OCI-LY7 (cell line): ENCODE results near the gene CFAP99. TPM values are rescaled to one million over a fixed set of nuclear protein-coding genes. Genes with fewer than 3 reads are reported as not detected.

Experiments
- BruUV-seq: library from RNA; stranded (reverse); fragments of 400-500 nt; replicated peaks from 2 replicates; lab custom pipeline; 2021; lab: Mats Ljungman, UMichigan
- CTCF ChIA-PET: fragments of 300-600 bp; sonication (Branson Sonifier 250); formaldehyde crosslinking; loops from one replicate; lab custom pipeline; 2022; ENCODE audit warnings: antibody characterized with exemption; ENCODE audit not compliant: unreplicated experiment; lab: Charles Lee
- POLR2A ChIA-PET: fragments of 300-600 bp; sonication (Branson Sonifier 250); formaldehyde crosslinking; loops from one replicate; lab custom pipeline; 2022; ENCODE audit warnings: antibody characterized with exemption; lab: Charles Lee
- DNase-seq: peaks from one replicate; pipeline ENCODE4 v3.0.0-alpha.2; 2015; ENCODE audit warnings: low spot score
- H2AFZ ChIP-seq: fragments of 200-600 bp; sonication (generic), shearing (Covaris generic); 2 replicates; pipeline ENCODE4 v1.6.1; 2014; ENCODE audit warnings: mild to moderate bottlenecking, antibody characterized with exemption, low read length, moderate library complexity
- H3K27ac ChIP-seq: fragments of 200-600 bp; sonication (generic); 2 replicates; pipeline ENCODE4 v1.5.1; 2014; ENCODE audit warnings: mixed run types, low read depth, mild to moderate bottlenecking, moderate library complexity, low read length, inconsistent platforms; ENCODE audit not compliant: poor library complexity, severe bottlenecking
- H3K36me3 ChIP-seq: fragments of 200-600 bp; sonication (generic); 2 replicates; pipeline ENCODE4 v1.6.1; 2014; ENCODE audit warnings: mild to moderate bottlenecking, antibody characterized with exemption, low read length, moderate library complexity, mixed read lengths; ENCODE audit not compliant: insufficient read depth
- H3K4me1 ChIP-seq: fragments of 200-600 bp; sonication (generic); 2 replicates; pipeline ENCODE4 v1.5.1; 2014; ENCODE audit warnings: mild to moderate bottlenecking, low read length; ENCODE audit not compliant: insufficient read depth, poor library complexity, severe bottlenecking
- H3K4me2 ChIP-seq: fragments of 200-600 bp; sonication (generic); 2 replicates; pipeline ENCODE4 v1.6.1; 2014; ENCODE audit warnings: mild to moderate bottlenecking, low read length
- H3K4me3 ChIP-seq: fragments of 200-600 bp; sonication (generic); 2 replicates; pipeline ENCODE4 v1.5.1; 2014; ENCODE audit warnings: mild to moderate bottlenecking, low read depth, low read length; ENCODE audit not compliant: poor library complexity, severe bottlenecking
- H3K79me2 ChIP-seq: fragments of 200-600 bp; sonication (generic); 2 replicates; pipeline ENCODE4 v1.6.1; 2016; ENCODE audit warnings: low read depth, mild to moderate bottlenecking, low read length, moderate library complexity, mixed read lengths; ENCODE audit not compliant: insufficient read depth
- H3K9me2 ChIP-seq: fragments of 200-600 bp; sonication (generic); 2 replicates; pipeline ENCODE4 v1.6.1; 2016; ENCODE audit warnings: mild to moderate bottlenecking, low read length, mixed read lengths; ENCODE audit not compliant: insufficient read depth
- H3K9me3 ChIP-seq: fragments of 200-600 bp; sonication (generic); 2 replicates; pipeline ENCODE4 v1.6.1; 2014; ENCODE audit warnings: mild to moderate bottlenecking, mixed run types, low read length, mixed read lengths
- H4K20me1 ChIP-seq: fragments of 200-600 bp; sonication (generic); 2 replicates; pipeline ENCODE4 v1.6.1; 2014; ENCODE audit warnings: mild to moderate bottlenecking, antibody characterized with exemption, low read length, moderate library complexity, mixed read lengths; ENCODE audit not compliant: insufficient read depth
- CTCF ChIP-seq: fragments of 200-600 bp; sonication (generic); conservative IDR thresholded peaks from 2 replicates; pipeline ENCODE4 v1.5.1; 2014; ENCODE audit warnings: mild to moderate bottlenecking, antibody characterized with exemption, low read length, moderate library complexity, mixed read lengths
- EZH2phosphoT487 ChIP-seq: fragments of 200-600 bp; sonication (generic); IDR thresholded peaks from 2 replicates; pipeline ENCODE4 v1.6.1; 2018; ENCODE audit warnings: low read depth, borderline replicate concordance, mild to moderate bottlenecking, mixed run types, antibody characterized with exemption, low read length, moderate library complexity, mixed read lengths
- intact Hi-C: fragments of 100-400 bp; cut with micrococcal nuclease; formaldehyde crosslinking; loops from one replicate; pipeline ENCODE4 v1.10.0; 2022; ENCODE audit not compliant: unreplicated experiment
- total RNA-seq, 2 experiments: library from RNA; depleted of rRNA in 1 of 2; stranded (reverse); fragments of >200 nt in 1 of 2; shearing (Covaris generic) in 1 of 2; gene quantifications; 2 replicates each; pipeline ENCODE4 v1.2.3, GENCODE V29; 2014 to 2022

CFAP99 gene
- total RNA-seq, 2 experiments from 2014 or later = not detected

GRCh38 chr4:2441393-2442174 lies 22.8 kb downstream of the CFAP99 start:
- no peak overlapping the region for H3K27ac ChIP-seq
- intact Hi-C loops = loop anchor here (1.0 kb wide), 2 partner anchors 94 to 221 kb away; no protein-coding TSS in a partner anchor
- no peaks in the 10 kb centered on the region for H3K9me2 ChIP-seq
- no peaks in the 10 kb centered on the region for H4K20me1 ChIP-seq
- peak overlapping the region; percentile 92; the same call in 1 of the 2 replicates for H2AFZ ChIP-seq
- DNase-seq = peak; percentile 90
- H3K4me3 ChIP-seq = no peak overlapping the region
- BruUV-seq = no TSS peak
- peaks cover 8% of the 10 kb centered on the region for H3K4me1 ChIP-seq
- TF ChIP-seq CTCF = peak; percentile 99
- TF ChIP-seq EZH2phosphoT487 = no peak
- peak overlapping the region; percentile 28; the same call in 1 of the 2 replicates for H3K4me2 ChIP-seq
- H3K79me2 ChIP-seq = no peaks in the 10 kb centered on the region
- ChIA-PET POLR2A (no interaction called here), CTCF (interaction anchor here (0.5 to 1.1 kb wide), 5 partner anchors 19 to 670 kb away, joined by 3 to 10 read pairs (median 5); no protein-coding TSS in a partner anchor)
- no peaks in the 10 kb centered on the region for H3K36me3 ChIP-seq
- H3K9me3 ChIP-seq = no peaks in the 10 kb centered on the region

- Histone ChIP-seq H3K9me2 (no peaks in the 10 kb centered on the region), H3K79me2 (no peaks in the 10 kb centered on the region), H3K36me3 (no peaks in the 10 kb centered on the region), H3K9me3 (no peaks in the 10 kb centered on the region), H4K20me1 (no peaks in the 10 kb centered on the region), H3K27ac (no peak overlapping the region), H2AFZ (peak overlapping the region; percentile 92; the same call in 1 of the 2 replicates), H3K4me1 (peaks cover 8% of the 10 kb centered on the region), H3K4me3 (no peak overlapping the region), H3K4me2 (peak overlapping the region; percentile 28; the same call in 1 of the 2 replicates)
- no TSS peak for BruUV-seq
- ChIA-PET POLR2A (no interaction called here), CTCF (interaction anchor here (0.5 to 1.1 kb wide), 4 partner anchors 20 to 280 kb away, joined by 3 to 10 read pairs (median 5); no protein-coding TSS in a partner anchor)
- intact Hi-C loops = no loop called here
- TF ChIP-seq EZH2phosphoT487 = no peak
- TF ChIP-seq CTCF = no peak
- no peak for DNase-seq
These were observed 23.6 kb downstream of the CFAP99 start for GRCh38 chr4:2442175-2442993.
